HCT116 (cell line): ENCODE measurements around the gene ABHD10. TPM values are rescaled to one million over a fixed set of nuclear protein-coding genes. Genes with fewer than 3 reads are reported as not detected.
A peak's percentile ranks its signal among the peaks of the same experiment; 100 is the strongest.

Experiments used
- ATAC-seq: fragments of 200-7000 bp; cut with Tn5 transposase; 2 replicates; pipeline ENCODE4 v1.9.1; 2020; ENCODE audit warnings: mild to moderate bottlenecking, moderate library complexity
- BruUV-seq: library from RNA; stranded (reverse); fragments of 400-500 nt; replicated peaks from 2 replicates; lab custom pipeline; 2021; lab: Mats Ljungman, UMichigan
- CTCF ChIA-PET: fragments of 300-600 bp; sonication (Branson Sonifier 250); formaldehyde crosslinking; loops from one replicate; lab custom pipeline; 2021; ENCODE audit warnings: antibody characterized with exemption; lab: Charles Lee
- POLR2A ChIA-PET: fragments of 300-600, 350-600 bp; sonication (Branson Sonifier 250); formaldehyde crosslinking; loops from one replicate; lab custom pipeline; 2021; ENCODE audit warnings: antibody characterized with exemption; lab: Charles Lee
- RAD21 ChIA-PET, 2 experiments: fragments of 300-600 bp; sonication (Branson Sonifier 250); formaldehyde crosslinking; loops; one replicate each; lab custom pipeline; 2023; ENCODE audit warnings: low total read pairs in 2 of 2; ENCODE audit not compliant: uncharacterized antibody in 2 of 2, unreplicated experiment in 2 of 2, low non-redundant PET in 1 of 2; lab: Charles Lee
- DNase-seq: peaks from one replicate; pipeline ENCODE4 v3.0.0-alpha.2; 2010; ENCODE audit warnings: low read depth, low spot score
- H2AFZ ChIP-seq: fragments of 200-600 bp; shearing (Covaris generic), sonication (generic); 2 replicates; pipeline ENCODE4 v1.6.1; 2017; ENCODE audit warnings: low read depth, mixed run types, mixed read lengths, antibody characterized with exemption, low read length; ENCODE audit not compliant: poor library complexity, severe bottlenecking
- H3K27ac ChIP-seq: 2 replicates; pipeline ENCODE4 v1.5.1; 2012; ENCODE audit warnings: low read depth, low read length
- H3K27me3 ChIP-seq: fragments of 200-600 bp; sonication (generic); 2 replicates; pipeline ENCODE4 v1.6.1; 2016; ENCODE audit warnings: mixed run types, low read length, mixed read lengths; ENCODE audit not compliant: insufficient read depth
- H3K36me3 ChIP-seq, 2 experiments: fragments of 200-500 bp in 1 of 2; fragments of 200-600 bp in 1 of 2; sonication (Bioruptor generic) in 1 of 2; sonication (generic) in 1 of 2; 2 replicates each; pipeline versions ENCODE4 v1.5.1 to v1.6.1; 2014 to 2016; ENCODE audit warnings: low read length in 2 of 2, inconsistent platforms in 1 of 2, mixed read lengths in 1 of 2, mixed run types in 1 of 2; ENCODE audit not compliant: insufficient read depth in 2 of 2, control insufficient read depth in 1 of 2
- H3K4me1 ChIP-seq, 2 experiments: fragments of 200-600 bp in 1 of 2; sonication (generic) in 1 of 2; 2 replicates each; pipeline versions ENCODE4 v1.5.1 to v1.6.1; 2012 to 2017; ENCODE audit warnings: low read length in 2 of 2, inconsistent platforms in 1 of 2, mild to moderate bottlenecking in 1 of 2, mixed read lengths in 1 of 2, mixed run types in 1 of 2, moderate library complexity in 1 of 2; ENCODE audit not compliant: insufficient read depth in 2 of 2, control insufficient read depth in 1 of 2
- H3K4me2 ChIP-seq: fragments of 200-600 bp; sonication (generic); 2 replicates; pipeline ENCODE4 v1.6.1; 2017; ENCODE audit warnings: mixed run types, low read length, mixed read lengths
- H3K4me3 ChIP-seq, 2 experiments: fragments of 200-600 bp in 1 of 2; sonication (generic) in 1 of 2; replicated peaks in 1 of 2; 2 replicates each; pipeline ENCODE4 v1.5.1; 2011 to 2016; ENCODE audit warnings: low read length in 2 of 2, control low read depth in 1 of 2, low read depth in 1 of 2, mild to moderate bottlenecking in 1 of 2, mixed read lengths in 1 of 2, mixed run types in 1 of 2
- H3K79me2 ChIP-seq: fragments of 200-600 bp; sonication (generic); 2 replicates; pipeline ENCODE4 v1.6.1; 2017; ENCODE audit warnings: mild to moderate bottlenecking, mixed run types, low read length, moderate library complexity, mixed read lengths; ENCODE audit not compliant: insufficient read depth
- H3K9ac ChIP-seq: fragments of 200-600 bp; sonication (generic); 2 replicates; pipeline ENCODE4 v1.6.1; 2016; ENCODE audit warnings: low read length, mixed read lengths
- H3K9me2 ChIP-seq: fragments of 200-600 bp; sonication (generic), shearing (Covaris generic); 2 replicates; pipeline ENCODE4 v1.6.1; 2017; ENCODE audit warnings: mixed run types, mild to moderate bottlenecking, moderate library complexity; ENCODE audit not compliant: insufficient read depth
- H3K9me3 ChIP-seq, 2 experiments: fragments of 200-500 bp in 1 of 2; fragments of 200-600 bp in 1 of 2; sonication (Bioruptor generic) in 1 of 2; sonication (generic) in 1 of 2; 2 replicates each; pipeline ENCODE4 v1.6.1; 2014 to 2017; ENCODE audit warnings: low read length in 2 of 2, mixed read lengths in 2 of 2, inconsistent platforms in 1 of 2, low read depth in 1 of 2, mild to moderate bottlenecking in 1 of 2, mixed run types in 1 of 2, moderate library complexity in 1 of 2; ENCODE audit not compliant: control insufficient read depth in 1 of 2, insufficient read depth in 1 of 2
- H4K20me1 ChIP-seq: fragments of 200-600 bp; sonication (generic), shearing (Covaris generic); 2 replicates; pipeline ENCODE4 v1.6.1; 2017; ENCODE audit warnings: mixed run types, mild to moderate bottlenecking, moderate library complexity; ENCODE audit not compliant: insufficient read depth
- ATF3 ChIP-seq: IDR thresholded peaks from 2 replicates; pipeline ENCODE4 v1.6.1; 2012
- CBX3 ChIP-seq: IDR thresholded peaks from 2 replicates; pipeline ENCODE4 v1.6.1; 2012; ENCODE audit warnings: low read depth
- CEBPB ChIP-seq: IDR thresholded peaks from 2 replicates; pipeline ENCODE4 v1.6.1; 2012; ENCODE audit warnings: low read depth
- CTCF ChIP-seq, 3 experiments: fragments of 200-600 bp in 1 of 3; sonication (generic) in 1 of 3; IDR thresholded peaks in 2 of 3; conservative IDR thresholded peaks in 1 of 3; 2 replicates each; pipeline ENCODE4 v1.5.1; 2012 to 2017; ENCODE audit warnings: low read depth in 2 of 3, low read length in 2 of 3, antibody characterized with exemption in 1 of 3, borderline replicate concordance in 1 of 3, control low read depth in 1 of 3, mild to moderate bottlenecking in 1 of 3, mixed read lengths in 1 of 3, mixed run types in 1 of 3, moderate library complexity in 1 of 3; ENCODE audit not compliant: insufficient read depth in 1 of 3
- EGR1 ChIP-seq: IDR thresholded peaks from 2 replicates; pipeline ENCODE4 v1.6.1; 2012; ENCODE audit warnings: low read depth
- ELF1 ChIP-seq: IDR thresholded peaks from 2 replicates; pipeline ENCODE4 v1.6.1; 2012; ENCODE audit warnings: low read depth, borderline replicate concordance
- EZH2 ChIP-seq: fragments of 200-600 bp; sonication (generic); IDR thresholded peaks from 2 replicates; pipeline ENCODE4 v1.6.1; 2017; ENCODE audit warnings: antibody characterized with exemption, mixed run types
- FOSL1 ChIP-seq: IDR thresholded peaks from 2 replicates; pipeline ENCODE4 v1.6.1; 2012; ENCODE audit warnings: low read depth
- JUND ChIP-seq: IDR thresholded peaks from 2 replicates; pipeline ENCODE4 v1.6.1; 2012
- POLR2A ChIP-seq: IDR thresholded peaks from 2 replicates; pipeline ENCODE4 v1.7.0; 2011; ENCODE audit warnings: borderline replicate concordance; ENCODE audit not compliant: insufficient read depth, insufficient read length; ENCODE audit errors: extremely low read depth
- POLR2AphosphoS5 ChIP-seq: IDR thresholded peaks from 2 replicates; pipeline ENCODE4 v1.6.1; 2011; ENCODE audit warnings: mild to moderate bottlenecking, low read depth, low read length, moderate library complexity
- RAD21 ChIP-seq: IDR thresholded peaks from 2 replicates; pipeline ENCODE4 v1.6.1; 2012; ENCODE audit warnings: low read depth, mild to moderate bottlenecking
- SIN3A ChIP-seq: IDR thresholded peaks from 2 replicates; pipeline ENCODE4 v1.6.1; 2012; ENCODE audit warnings: low read depth
- TCF7L2 ChIP-seq: IDR thresholded peaks from 2 replicates; pipeline ENCODE4 v1.7.0; 2011; ENCODE audit warnings: borderline replicate concordance, inconsistent platforms; ENCODE audit not compliant: insufficient read depth, insufficient read length; ENCODE audit errors: extremely low read depth
- YY1 ChIP-seq: IDR thresholded peaks from 2 replicates; pipeline ENCODE4 v1.6.1; 2011; ENCODE audit warnings: low read length, low read depth, moderate library complexity, mild to moderate bottlenecking; ENCODE audit not compliant: insufficient replicate concordance; ENCODE audit errors: extremely low read depth
- ZFX ChIP-seq: fragments of 450-650 bp; IDR thresholded peaks from 2 replicates; pipeline ENCODE4 v1.6.1; 2017
- ZNF274 ChIP-seq: fragments of 200-500 bp; sonication (Bioruptor generic); IDR thresholded peaks from 2 replicates; pipeline ENCODE4 v1.6.1; 2014; ENCODE audit warnings: mild to moderate bottlenecking, low read depth, low read length, inconsistent platforms
- intact Hi-C: fragments of 100-400 bp; cut with micrococcal nuclease; formaldehyde crosslinking; loops from 2 replicates; pipeline ENCODE4 v1.10.0; 2022
- total RNA-seq: library from RNA; stranded (reverse); gene quantifications from one replicate; pipeline ENCODE4 v1.2.1, GENCODE V29; 2021; ENCODE audit not compliant: unreplicated experiment
- TF ChIP-seq, protein P1 (sequence below): IDR thresholded peaks from 2 replicates; pipeline ENCODE4 v1.6.1; 2012

ABHD10 gene
- total RNA-seq, 1 experiment from 2014 or later, result 295 TPM

GRCh38 chr3:112003321-112004080, 24.7 kb downstream of the ABHD10 start:
- DNase-seq, result no peak
- Histone ChIP-seq H3K9me3 (no peaks in the 10 kb centered on the region), H3K9me2 (no peaks in the 10 kb centered on the region), H2AFZ (no peak overlapping the region), H3K9ac (no peak overlapping the region), H3K4me1 (peaks cover 2 to 41% of the 10 kb centered on the region in 2 experiments; a peak in 3 of 4 replicates), H3K36me3 (no peaks in the 10 kb centered on the region), H3K4me2 (peak overlapping the region; percentile 61), H3K79me2 (no peaks in the 10 kb centered on the region), H3K27me3 (no peaks in the 10 kb centered on the region), H3K4me3 (no peak overlapping the region), H4K20me1 (no peaks in the 10 kb centered on the region), H3K27ac (no peak overlapping the region)
- TF ChIP-seq POLR2A (no peak), ELF1 (no peak), EGR1 (no peak), RAD21 (no peak), CEBPB (no peak), POLR2AphosphoS5 (no peak), ZNF274 (no peak), ATF3 (no peak), TCF7L2 (no peak), FOSL1 (no peak), CTCF (IDR thresholded peaks at IDR 0.05 in 2 of 3, conservative IDR thresholded peaks at IDR 0.05 in 1 of 3; ENCODE audit: borderline replicate concordance in 1 of 3, insufficient read depth in 1 of 3, low read depth in 2 of 3, low read length in 2 of 3) (no peak), JUND (no peak), SIN3A (no peak), ZFX (no peak), CBX3 (no peak), EZH2 (no peak), YY1 (no peak)
- TF ChIP-seq, protein P1, sequence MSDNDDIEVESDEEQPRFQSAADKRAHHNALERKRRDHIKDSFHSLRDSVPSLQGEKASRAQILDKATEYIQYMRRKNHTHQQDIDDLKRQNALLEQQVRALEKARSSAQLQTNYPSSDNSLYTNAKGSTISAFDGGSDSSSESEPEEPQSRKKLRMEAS, result no peak
- BruUV-seq, result no TSS peak
- ChIA-PET CTCF (interaction anchor here (1.0 to 3.9 kb wide), 5 partner anchors 10 to 109 kb away, joined by 3 to 46 read pairs (median 4); partner anchors contain the start of gene ABHD10), RAD21 (interaction anchor here (0.6 to 1.2 kb wide), 3 partner anchors 14 to 36 kb away, joined by 3 to 8 read pairs (median 4); no protein-coding TSS in a partner anchor), POLR2A (interaction anchor here (0.7 to 3.9 kb wide), 4 partner anchors 8 to 26 kb away, joined by 3 to 19 read pairs (median 5); partner anchors contain the start of gene ABHD10)
- no peak for ATAC-seq
- intact Hi-C loops, result no loop called here
